Hematopoietic multipotent progenitor cell treated with erythropoietin and hydrocortisone succinate and interleukin-3 and kit ligand, for 6 days (in vitro differentiated cells): Measurements from ENCODE around the gene TTLL8.

Source experiments
- DNase-seq: peaks from one replicate; pipeline ENCODE4 v3.0.0-alpha.2; 2015

Gene TTLL8

GRCh38 chr22:50082961-50083461 is 24.9 kb upstream of the TTLL8 start:
- DNase-seq: no peak

- DNase-seq: no peak
These were observed 24.2 kb upstream of the TTLL8 start for GRCh38 chr22:50082197-50082715.

GRCh38 chr22:50081426-50082196 is 23.5 kb upstream of the TTLL8 start:
- no peak for DNase-seq

- DNase-seq: no peak
These were observed 22.0 kb upstream of the TTLL8 start for GRCh38 chr22:50080077-50080465.

GRCh38 chr22:50078761-50079160 is 20.7 kb upstream of the TTLL8 start:
- no peak for DNase-seq

- DNase-seq: no peak
These were observed 20.1 kb upstream of the TTLL8 start for GRCh38 chr22:50078246-50078645.

- no peak for DNase-seq
These were observed 18.8 kb upstream of the TTLL8 start for GRCh38 chr22:50076646-50077535.

GRCh38 chr22:50074551-50075530 is 16.7 kb upstream of the TTLL8 start:
- no peak for DNase-seq

GRCh38 chr22:50074056-50074455 is 16.0 kb upstream of the TTLL8 start:
- DNase-seq: no peak

GRCh38 chr22:50072714-50073538 is 14.8 kb upstream of the TTLL8 start:
- DNase-seq: no peak

GRCh38 chr22:50072167-50072555 is 14.1 kb upstream of the TTLL8 start:
- no peak for DNase-seq

- DNase-seq: no peak
These were observed 13.5 kb upstream of the TTLL8 start for GRCh38 chr22:50071432-50072166.

- no peak for DNase-seq
These were observed 12.3 kb upstream of the TTLL8 start for GRCh38 chr22:50070366-50070765.

- no peak for DNase-seq
These were observed 10.0 kb upstream of the TTLL8 start for GRCh38 chr22:50068096-50068495.

- no peak for DNase-seq
These were observed 9.1 kb upstream of the TTLL8 start for GRCh38 chr22:50067244-50067643.

- no peak for DNase-seq
These were observed 6.4 kb upstream of the TTLL8 start for GRCh38 chr22:50064453-50064852.

GRCh38 chr22:50063589-50064393 is 5.7 kb upstream of the TTLL8 start:
- no peak for DNase-seq

- no peak for DNase-seq
These were observed 4.5 kb upstream of the TTLL8 start for GRCh38 chr22:50062509-50063135.

GRCh38 chr22:50061824-50062355 is 3.8 kb upstream of the TTLL8 start:
- DNase-seq: peak; percentile 65
